HCT116 (cell line): Measurements from ENCODE around the gene PEF1. TPM values are rescaled to one million over a fixed set of nuclear protein-coding genes. Genes with fewer than 3 reads are reported as not detected.

Experiments
- ATAC-seq: fragments of 200-7000 bp; cut with Tn5 transposase; 2 replicates; pipeline ENCODE4 v1.9.1; 2020; ENCODE audit warnings: mild to moderate bottlenecking, moderate library complexity
- BruUV-seq: library from RNA; stranded (reverse); fragments of 400-500 nt; replicated peaks from 2 replicates; lab custom pipeline; 2021; lab: Mats Ljungman, UMichigan
- CTCF ChIA-PET: fragments of 300-600 bp; sonication (Branson Sonifier 250); formaldehyde crosslinking; loops from one replicate; lab custom pipeline; 2021; ENCODE audit warnings: antibody characterized with exemption; lab: Charles Lee
- POLR2A ChIA-PET: fragments of 300-600, 350-600 bp; sonication (Branson Sonifier 250); formaldehyde crosslinking; loops from one replicate; lab custom pipeline; 2021; ENCODE audit warnings: antibody characterized with exemption; lab: Charles Lee
- RAD21 ChIA-PET, 2 experiments: fragments of 300-600 bp; sonication (Branson Sonifier 250); formaldehyde crosslinking; loops; one replicate each; lab custom pipeline; 2023; ENCODE audit warnings: low total read pairs in 2 of 2; ENCODE audit not compliant: uncharacterized antibody in 2 of 2, unreplicated experiment in 2 of 2, low non-redundant PET in 1 of 2; lab: Charles Lee
- DNase-seq: peaks from one replicate; pipeline ENCODE4 v3.0.0-alpha.2; 2010; ENCODE audit warnings: low read depth, low spot score
- H2AFZ ChIP-seq: fragments of 200-600 bp; shearing (Covaris generic), sonication (generic); 2 replicates; pipeline ENCODE4 v1.6.1; 2017; ENCODE audit warnings: low read depth, mixed run types, mixed read lengths, antibody characterized with exemption, low read length; ENCODE audit not compliant: poor library complexity, severe bottlenecking
- H3K27ac ChIP-seq: 2 replicates; pipeline ENCODE4 v1.5.1; 2012; ENCODE audit warnings: low read depth, low read length
- H3K27me3 ChIP-seq: fragments of 200-600 bp; sonication (generic); 2 replicates; pipeline ENCODE4 v1.6.1; 2016; ENCODE audit warnings: mixed run types, low read length, mixed read lengths; ENCODE audit not compliant: insufficient read depth
- H3K36me3 ChIP-seq, 2 experiments: fragments of 200-500 bp in 1 of 2; fragments of 200-600 bp in 1 of 2; sonication (Bioruptor generic) in 1 of 2; sonication (generic) in 1 of 2; 2 replicates each; pipeline versions ENCODE4 v1.5.1 to v1.6.1; 2014 to 2016; ENCODE audit warnings: low read length in 2 of 2, inconsistent platforms in 1 of 2, mixed read lengths in 1 of 2, mixed run types in 1 of 2; ENCODE audit not compliant: insufficient read depth in 2 of 2, control insufficient read depth in 1 of 2
- H3K4me1 ChIP-seq, 2 experiments: fragments of 200-600 bp in 1 of 2; sonication (generic) in 1 of 2; 2 replicates each; pipeline versions ENCODE4 v1.5.1 to v1.6.1; 2012 to 2017; ENCODE audit warnings: low read length in 2 of 2, inconsistent platforms in 1 of 2, mild to moderate bottlenecking in 1 of 2, mixed read lengths in 1 of 2, mixed run types in 1 of 2, moderate library complexity in 1 of 2; ENCODE audit not compliant: insufficient read depth in 2 of 2, control insufficient read depth in 1 of 2
- H3K4me2 ChIP-seq: fragments of 200-600 bp; sonication (generic); 2 replicates; pipeline ENCODE4 v1.6.1; 2017; ENCODE audit warnings: mixed run types, low read length, mixed read lengths
- H3K4me3 ChIP-seq, 2 experiments: fragments of 200-600 bp in 1 of 2; sonication (generic) in 1 of 2; replicated peaks in 1 of 2; 2 replicates each; pipeline ENCODE4 v1.5.1; 2011 to 2016; ENCODE audit warnings: low read length in 2 of 2, control low read depth in 1 of 2, low read depth in 1 of 2, mild to moderate bottlenecking in 1 of 2, mixed read lengths in 1 of 2, mixed run types in 1 of 2
- H3K79me2 ChIP-seq: fragments of 200-600 bp; sonication (generic); 2 replicates; pipeline ENCODE4 v1.6.1; 2017; ENCODE audit warnings: mild to moderate bottlenecking, mixed run types, low read length, moderate library complexity, mixed read lengths; ENCODE audit not compliant: insufficient read depth
- H3K9ac ChIP-seq: fragments of 200-600 bp; sonication (generic); 2 replicates; pipeline ENCODE4 v1.6.1; 2016; ENCODE audit warnings: low read length, mixed read lengths
- H3K9me2 ChIP-seq: fragments of 200-600 bp; sonication (generic), shearing (Covaris generic); 2 replicates; pipeline ENCODE4 v1.6.1; 2017; ENCODE audit warnings: mixed run types, mild to moderate bottlenecking, moderate library complexity; ENCODE audit not compliant: insufficient read depth
- H3K9me3 ChIP-seq, 2 experiments: fragments of 200-500 bp in 1 of 2; fragments of 200-600 bp in 1 of 2; sonication (Bioruptor generic) in 1 of 2; sonication (generic) in 1 of 2; 2 replicates each; pipeline ENCODE4 v1.6.1; 2014 to 2017; ENCODE audit warnings: low read length in 2 of 2, mixed read lengths in 2 of 2, inconsistent platforms in 1 of 2, low read depth in 1 of 2, mild to moderate bottlenecking in 1 of 2, mixed run types in 1 of 2, moderate library complexity in 1 of 2; ENCODE audit not compliant: control insufficient read depth in 1 of 2, insufficient read depth in 1 of 2
- H4K20me1 ChIP-seq: fragments of 200-600 bp; sonication (generic), shearing (Covaris generic); 2 replicates; pipeline ENCODE4 v1.6.1; 2017; ENCODE audit warnings: mixed run types, mild to moderate bottlenecking, moderate library complexity; ENCODE audit not compliant: insufficient read depth
- EGR1 ChIP-seq: IDR thresholded peaks from 2 replicates; pipeline ENCODE4 v1.6.1; 2012; ENCODE audit warnings: low read depth
- ELF1 ChIP-seq: IDR thresholded peaks from 2 replicates; pipeline ENCODE4 v1.6.1; 2012; ENCODE audit warnings: low read depth, borderline replicate concordance
- EZH2phosphoT487 ChIP-seq: fragments of 200-600 bp; IDR thresholded peaks from 2 replicates; pipeline ENCODE4 v1.6.1; 2018; ENCODE audit warnings: antibody characterized with exemption, borderline replicate concordance
- JUND ChIP-seq: IDR thresholded peaks from 2 replicates; pipeline ENCODE4 v1.6.1; 2012
- MAX ChIP-seq: IDR thresholded peaks from 2 replicates; pipeline ENCODE4 v1.6.1; 2012
- POLR2A ChIP-seq: IDR thresholded peaks from 2 replicates; pipeline ENCODE4 v1.7.0; 2011; ENCODE audit warnings: borderline replicate concordance; ENCODE audit not compliant: insufficient read depth, insufficient read length; ENCODE audit errors: extremely low read depth
- POLR2AphosphoS5 ChIP-seq: IDR thresholded peaks from 2 replicates; pipeline ENCODE4 v1.6.1; 2011; ENCODE audit warnings: mild to moderate bottlenecking, low read depth, low read length, moderate library complexity
- SRF ChIP-seq: IDR thresholded peaks from 2 replicates; pipeline ENCODE4 v1.6.1; 2012; ENCODE audit warnings: low read depth
- YY1 ChIP-seq: IDR thresholded peaks from 2 replicates; pipeline ENCODE4 v1.6.1; 2011; ENCODE audit warnings: low read length, low read depth, moderate library complexity, mild to moderate bottlenecking; ENCODE audit not compliant: insufficient replicate concordance; ENCODE audit errors: extremely low read depth
- ZBTB33 ChIP-seq: IDR thresholded peaks from 2 replicates; pipeline ENCODE4 v1.6.1; 2011; ENCODE audit warnings: mild to moderate bottlenecking, low read length, moderate library complexity; ENCODE audit not compliant: insufficient replicate concordance; ENCODE audit errors: extremely low read depth
- intact Hi-C: fragments of 100-400 bp; cut with micrococcal nuclease; formaldehyde crosslinking; loops from 2 replicates; pipeline ENCODE4 v1.10.0; 2022
- total RNA-seq: library from RNA; stranded (reverse); gene quantifications from one replicate; pipeline ENCODE4 v1.2.1, GENCODE V29; 2021; ENCODE audit not compliant: unreplicated experiment

Gene PEF1
- total RNA-seq, 1 experiment from 2014 or later: 37.6 TPM

GRCh38 chr1:31665234-31665878 is 20.7 kb upstream of the PEF1 start:
- no peaks in the 10 kb centered on the region for H3K79me2 ChIP-seq
- H3K9me2 ChIP-seq: no peaks in the 10 kb centered on the region
- DNase-seq: no peak
- no peak overlapping the region for H3K4me2 ChIP-seq
- no peak overlapping the region for H2AFZ ChIP-seq
- no peaks in the 10 kb centered on the region for H3K27me3 ChIP-seq
- RAD21 ChIA-PET: interaction anchor here (1.1 to 2.8 kb wide), 3 partner anchors 40 to 123 kb away, joined by 3 to 28 read pairs (median 10); no protein-coding TSS in a partner anchor
- peaks cover 17 to 23% of the 10 kb centered on the region in 2 experiments for H3K4me1 ChIP-seq
- H3K4me3 ChIP-seq: no peak overlapping the region
- intact Hi-C loops: loop anchor here (2.0 to 10.0 kb wide), 2 partner anchors 49 to 299 kb away; no protein-coding TSS in a partner anchor
- H3K9me3 ChIP-seq: no peaks in the 10 kb centered on the region
- H3K27ac ChIP-seq: no peak overlapping the region
- no peaks in the 10 kb centered on the region for H4K20me1 ChIP-seq
- no peak for ATAC-seq
- no TSS peak for BruUV-seq
- CTCF ChIA-PET: interaction anchor here (1.0 to 6.0 kb wide), 6 partner anchors 43 to 123 kb away, joined by 3 to 105 read pairs (median 3); no protein-coding TSS in a partner anchor
- H3K36me3 ChIP-seq: no peaks in the 10 kb centered on the region
- H3K9ac ChIP-seq: no peak overlapping the region
- TF ChIP-seq EGR1: no peak
- no peak for TF ChIP-seq POLR2A
- no peak for TF ChIP-seq JUND
- no peak for TF ChIP-seq POLR2AphosphoS5
- TF ChIP-seq ELF1: no peak
- no peak for TF ChIP-seq SRF
- no peak for TF ChIP-seq MAX
- TF ChIP-seq EZH2phosphoT487: no peak
- TF ChIP-seq ZBTB33: no peak
- no peak for TF ChIP-seq YY1
- TF ChIP-seq, all 23 proteins: peak for 0
- POLR2A ChIA-PET: interaction anchor here (1.3 kb wide), 1 partner anchor 124 kb away, joined by 8 read pairs; no protein-coding TSS in a partner anchor
